GM20000 (cell line): Measurements from ENCODE around the gene AFF3.

Experiments used
- DNase-seq: peaks from one replicate; pipeline ENCODE4 v3.0.0; 2012; ENCODE audit warnings: low spot score
- CTCF ChIP-seq: IDR thresholded peaks from 2 replicates; pipeline ENCODE4 v1.5.1; 2012; ENCODE audit warnings: mild to moderate bottlenecking, control low read depth; ENCODE audit errors: extremely low read depth, missing control alignments

Gene AFF3

GRCh38 chr2:99653433-99653832 lies 489.0 kb downstream of the AFF3 start:
- TF ChIP-seq CTCF, result no peak

GRCh38 chr2:99652862-99653261 lies 489.5 kb downstream of the AFF3 start:
- no peak for TF ChIP-seq CTCF
- DNase-seq, result no peak

More at GRCh38 chr2:99653433-99653832, 489.0 kb downstream of the AFF3 start:
- DNase-seq, result no peak

- no peak for DNase-seq
- no peak for TF ChIP-seq CTCF
Measured at GRCh38 chr2:99651930-99652670, 490.3 kb downstream of the AFF3 start.

- DNase-seq, result no peak
- TF ChIP-seq CTCF, result no peak
Measured at GRCh38 chr2:99648906-99649789, 493.2 kb downstream of the AFF3 start.

- DNase-seq, result no peak
- no peak for TF ChIP-seq CTCF
Measured at GRCh38 chr2:99648178-99648844, 494.1 kb downstream of the AFF3 start.

GRCh38 chr2:99645960-99646359 lies 496.4 kb downstream of the AFF3 start:
- TF ChIP-seq CTCF, result no peak
- DNase-seq, result no peak

- no peak for TF ChIP-seq CTCF
- no peak for DNase-seq
Measured at GRCh38 chr2:99644419-99644787, 498.0 kb downstream of the AFF3 start.
